Upper lobe of left lung (tissue), 4 donors: ENCODE results near the gene PSD2.

ENCODE experiments used
- POLR2A ChIP-seq, 4 donors: fragments of 450-650 bp; IDR thresholded peaks; one replicate each; pipeline ENCODE4 v1.5.1; 2016 to 2017; ENCODE audit warnings: antibody characterized with exemption in 4 of 4, mild to moderate bottlenecking in 2 of 4
- TF ChIP-seq, protein P1 (sequence below), 6 experiments: fragments of 450-650 bp in 4 of 6; fragments of 200-600 bp in 2 of 6; sonication (generic) in 2 of 6; IDR thresholded peaks; one replicate each; pipeline ENCODE4 v1.5.1; 2016 to 2019; ENCODE audit warnings: antibody characterized with exemption in 6 of 6

DNA sequence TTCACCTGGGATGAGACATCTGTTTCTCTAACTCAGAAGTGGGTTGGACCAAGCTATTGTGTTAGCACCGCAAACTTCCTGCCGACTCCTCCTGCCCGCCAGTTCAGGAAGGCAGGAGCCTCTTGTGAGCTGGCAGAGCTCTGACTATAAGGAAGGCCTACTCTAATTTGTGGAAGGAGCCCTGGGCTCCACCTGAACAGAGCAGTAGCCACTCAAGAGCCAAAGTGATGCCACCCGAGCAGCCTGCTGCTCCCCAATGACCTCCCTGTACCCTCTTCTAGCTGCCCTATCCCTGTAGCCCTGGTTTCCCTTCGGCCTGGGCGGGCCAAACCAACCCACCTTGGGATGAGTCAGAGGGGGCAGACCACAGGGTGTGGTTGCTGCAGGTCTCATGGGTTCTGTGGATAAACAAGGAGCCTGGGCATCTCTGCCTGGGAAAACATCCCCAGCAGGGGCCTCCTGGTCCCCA, 81.6 kb downstream of the PSD2 start:
- TF ChIP-seq, protein P1, sequence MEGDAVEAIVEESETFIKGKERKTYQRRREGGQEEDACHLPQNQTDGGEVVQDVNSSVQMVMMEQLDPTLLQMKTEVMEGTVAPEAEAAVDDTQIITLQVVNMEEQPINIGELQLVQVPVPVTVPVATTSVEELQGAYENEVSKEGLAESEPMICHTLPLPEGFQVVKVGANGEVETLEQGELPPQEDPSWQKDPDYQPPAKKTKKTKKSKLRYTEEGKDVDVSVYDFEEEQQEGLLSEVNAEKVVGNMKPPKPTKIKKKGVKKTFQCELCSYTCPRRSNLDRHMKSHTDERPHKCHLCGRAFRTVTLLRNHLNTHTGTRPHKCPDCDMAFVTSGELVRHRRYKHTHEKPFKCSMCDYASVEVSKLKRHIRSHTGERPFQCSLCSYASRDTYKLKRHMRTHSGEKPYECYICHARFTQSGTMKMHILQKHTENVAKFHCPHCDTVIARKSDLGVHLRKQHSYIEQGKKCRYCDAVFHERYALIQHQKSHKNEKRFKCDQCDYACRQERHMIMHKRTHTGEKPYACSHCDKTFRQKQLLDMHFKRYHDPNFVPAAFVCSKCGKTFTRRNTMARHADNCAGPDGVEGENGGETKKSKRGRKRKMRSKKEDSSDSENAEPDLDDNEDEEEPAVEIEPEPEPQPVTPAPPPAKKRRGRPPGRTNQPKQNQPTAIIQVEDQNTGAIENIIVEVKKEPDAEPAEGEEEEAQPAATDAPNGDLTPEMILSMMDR (IDR thresholded peaks at IDR 0.05), result no peak
- no peak for TF ChIP-seq POLR2A (IDR thresholded peaks at IDR 0.05)
